ENCODE measurements around the gene USP7.
"Not testable (repeated sequence)": the region's sequence is repeated elsewhere in the genome, so short reads cannot be mapped to it uniquely, and the experiment has no call there.

The USP7 gene

GRCh38 chr16:8963821-8964441 lies at the start of gene USP7:
TSS of gene USP7 (minus strand) at chr16:8963906. CDS start at chr16:8963285, 621 bp downstream.
- in situ Hi-C loops (cut with MboI; ENCODE audit: low sequenced_read_pairs), result no loop called here

GRCh38 chr16:9013508-9013864 lies 49.8 kb upstream of the USP7 start:
- in situ Hi-C loops (cut with MboI; ENCODE audit: low sequenced_read_pairs), result no loop called here

GRCh38 chr16:9012848-9013507 lies 49.3 kb upstream of the USP7 start:
- in situ Hi-C loops (cut with MboI; ENCODE audit: low sequenced_read_pairs), result no loop called here

GRCh38 chr16:9012330-9012729 lies 48.6 kb upstream of the USP7 start:
- in situ Hi-C loops (cut with MboI; ENCODE audit: low sequenced_read_pairs), result no loop called here

- in situ Hi-C loops (cut with MboI; ENCODE audit: low sequenced_read_pairs), result no loop called here
These were observed 45.0 kb upstream of the USP7 start for GRCh38 chr16:9008601-9009260.

GRCh38 chr16:9007177-9007794 lies 43.6 kb upstream of the USP7 start:
- in situ Hi-C loops (cut with MboI; ENCODE audit: low sequenced_read_pairs), result no loop called here

- in situ Hi-C loops (cut with MboI; ENCODE audit: low sequenced_read_pairs), result no loop called here
These were observed 40.5 kb upstream of the USP7 start for GRCh38 chr16:9004183-9004582.

GRCh38 chr16:9003763-9004162 lies 40.1 kb upstream of the USP7 start:
- in situ Hi-C loops (cut with MboI; ENCODE audit: low sequenced_read_pairs), result no loop called here

- in situ Hi-C loops (cut with MboI; ENCODE audit: low sequenced_read_pairs), result no loop called here
These were observed 39.6 kb upstream of the USP7 start for GRCh38 chr16:9003322-9003721.

GRCh38 chr16:9002042-9002441 lies 38.3 kb upstream of the USP7 start:
- in situ Hi-C loops (cut with MboI; ENCODE audit: low sequenced_read_pairs), result no loop called here

- in situ Hi-C loops (cut with MboI; ENCODE audit: low sequenced_read_pairs), result no loop called here
These were observed 37.0 kb upstream of the USP7 start for GRCh38 chr16:9000664-9001063.

- in situ Hi-C loops (cut with MboI; ENCODE audit: low sequenced_read_pairs), result no loop called here
These were observed 36.1 kb upstream of the USP7 start for GRCh38 chr16:8999800-9000199.

GRCh38 chr16:8998108-8998507 lies 34.4 kb upstream of the USP7 start:
- in situ Hi-C loops (cut with MboI; ENCODE audit: low sequenced_read_pairs), result no loop called here

- in situ Hi-C loops (cut with MboI; ENCODE audit: low sequenced_read_pairs), result no loop called here
These were observed 33.2 kb upstream of the USP7 start for GRCh38 chr16:8996891-8997290.

GRCh38 chr16:8990445-8990844 lies 26.7 kb upstream of the USP7 start:
- in situ Hi-C loops (cut with MboI; ENCODE audit: low sequenced_read_pairs), result no loop called here

- in situ Hi-C loops (cut with MboI; ENCODE audit: low sequenced_read_pairs), result no loop called here
These were observed 25.6 kb upstream of the USP7 start for GRCh38 chr16:8989099-8989878.

- in situ Hi-C loops (cut with MboI; ENCODE audit: low sequenced_read_pairs), result no loop called here
These were observed 23.1 kb upstream of the USP7 start for GRCh38 chr16:8986818-8987191.

- in situ Hi-C loops (cut with MboI; ENCODE audit: low sequenced_read_pairs), result no loop called here
These were observed 22.4 kb upstream of the USP7 start for GRCh38 chr16:8986111-8986510.

- in situ Hi-C loops (cut with MboI; ENCODE audit: low sequenced_read_pairs), result no loop called here
These were observed 19.1 kb upstream of the USP7 start for GRCh38 chr16:8982816-8983215.

- in situ Hi-C loops (cut with MboI; ENCODE audit: low sequenced_read_pairs), result not testable (repeated sequence)
These were observed 18.2 kb upstream of the USP7 start for GRCh38 chr16:8981901-8982300.

- in situ Hi-C loops (cut with MboI; ENCODE audit: low sequenced_read_pairs), result not testable (repeated sequence)
These were observed 12.5 kb upstream of the USP7 start for GRCh38 chr16:8976189-8976588.

Data from hTERT RPE-1 (cell line).